Mesothelial cell of epicardium (in vitro differentiated cells): ENCODE results near the gene FHIT. TPM values are rescaled to one million over a fixed set of nuclear protein-coding genes. Genes with fewer than 3 reads are reported as not detected.

ENCODE experiments used
- DNase-seq, 2 experiments: peaks; one replicate each; pipeline ENCODE4 v3.0.0; 2021; ENCODE audit warnings: low spot score in 2 of 2; ENCODE audit not compliant: unreplicated experiment in 2 of 2
- H3K27ac Mint-ChIP-seq: 2 replicates; pipeline ENCODE4 v1.8.0; 2021; ENCODE audit warnings: mixed read lengths
- H3K27me3 Mint-ChIP-seq: 2 replicates; pipeline ENCODE4 v1.8.0; 2021; ENCODE audit warnings: low read depth, mixed read lengths
- H3K36me3 Mint-ChIP-seq: 2 replicates; pipeline ENCODE4 v1.8.0; 2021; ENCODE audit warnings: mixed read lengths
- H3K4me1 Mint-ChIP-seq: 2 replicates; pipeline ENCODE4 v1.8.0; 2021; ENCODE audit warnings: mixed read lengths
- H3K4me3 Mint-ChIP-seq: 2 replicates; pipeline ENCODE4 v1.8.0; 2021; ENCODE audit warnings: mild to moderate bottlenecking, moderate library complexity, mixed read lengths
- H3K9me3 Mint-ChIP-seq: 2 replicates; pipeline ENCODE4 v1.8.0; 2021; ENCODE audit warnings: mixed read lengths
- CTCF ChIP-seq: fragments of 200-600 bp; sonication (generic); IDR thresholded peaks from one replicate; pipeline ENCODE4 v1.5.0; 2021; ENCODE audit warnings: antibody characterized with exemption; ENCODE audit not compliant: unreplicated experiment
- total RNA-seq: library from RNA; stranded (reverse); gene quantifications from 3 replicates; pipeline ENCODE4 v1.2.1, GENCODE V29; 2021

Gene FHIT
- total RNA-seq, 1 donor from 2014 or later: 10.7 TPM

DNA sequence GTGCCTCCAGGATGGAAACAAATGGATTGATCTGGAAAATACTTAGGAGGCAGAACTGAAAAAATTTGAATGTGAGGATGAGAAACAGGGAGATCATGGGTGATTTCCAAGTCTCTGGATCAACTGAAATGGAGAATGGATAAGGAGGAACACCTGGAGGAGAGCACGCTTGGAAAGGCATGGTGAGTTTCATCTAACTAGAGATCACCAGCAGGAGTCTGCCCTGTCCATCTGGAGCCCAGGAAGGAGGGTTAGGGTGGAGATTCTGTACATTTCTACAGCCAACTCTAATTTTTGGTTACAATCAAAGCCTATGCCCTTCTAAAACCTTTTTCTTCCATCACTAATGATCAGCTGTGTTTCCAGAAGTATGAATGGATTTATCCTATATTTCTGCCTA lies 1205.6 kb downstream of the FHIT start:
- TF ChIP-seq CTCF: no peak
- Mint-ChIP-seq H3K27ac (no peak overlapping the region), H3K27me3 (no peaks in the 10 kb centered on the region), H3K4me3 (no peak overlapping the region), H3K9me3 (peaks cover 7% of the 10 kb centered on the region), H3K4me1 (peaks cover 4% of the 10 kb centered on the region), H3K36me3 (peaks cover 7% of the 10 kb centered on the region)
- DNase-seq: no peak

GRCh38 chr3:60036803-60037202 lies 1214.4 kb downstream of the FHIT start:
- no peak for DNase-seq
- Mint-ChIP-seq H3K27ac (no peak overlapping the region), H3K27me3 (no peaks in the 10 kb centered on the region), H3K4me1 (no peaks in the 10 kb centered on the region), H3K36me3 (no peaks in the 10 kb centered on the region), H3K9me3 (peaks cover 13% of the 10 kb centered on the region), H3K4me3 (no peak overlapping the region)
- TF ChIP-seq CTCF: no peak

DNA sequence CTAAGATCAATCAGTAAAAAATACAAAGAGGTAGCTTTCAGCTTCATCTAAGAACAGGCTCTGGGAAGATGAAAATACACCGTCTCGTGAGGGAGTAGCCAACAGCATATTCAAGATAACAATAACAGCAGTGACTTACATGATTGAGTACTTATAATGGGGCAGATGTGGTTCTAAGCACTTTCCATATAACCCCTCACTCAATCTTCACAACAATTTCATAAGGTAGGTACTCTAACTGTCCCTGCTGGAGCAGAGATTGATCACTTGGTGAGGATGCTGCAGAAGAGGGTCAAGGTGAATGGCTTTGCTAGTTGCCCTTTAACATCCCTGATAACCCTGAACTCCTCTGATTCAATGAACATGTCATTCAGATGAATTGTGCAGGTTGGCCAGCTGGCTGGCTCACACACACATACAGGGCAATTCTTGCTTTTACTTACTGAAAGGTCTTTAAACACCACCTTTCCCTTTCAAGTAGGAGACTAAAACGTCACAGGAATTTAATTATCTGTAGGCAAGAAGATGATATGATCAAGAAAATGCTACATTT lies 1217.3 kb downstream of the FHIT start:
- TF ChIP-seq CTCF: no peak

GRCh38 chr3:60030982-60031381 lies 1220.3 kb downstream of the FHIT start:
- no peak overlapping the region for H3K27ac Mint-ChIP-seq
- no peaks in the 10 kb centered on the region for H3K36me3 Mint-ChIP-seq
- H3K4me3 Mint-ChIP-seq: no peak overlapping the region
- H3K4me1 Mint-ChIP-seq: peaks cover 9% of the 10 kb centered on the region
- peaks cover 4% of the 10 kb centered on the region for H3K9me3 Mint-ChIP-seq
- DNase-seq: no peak
- TF ChIP-seq CTCF: no peak
- H3K27me3 Mint-ChIP-seq: no peaks in the 10 kb centered on the region

More for the DNA sequence above, 1217.3 kb downstream of the FHIT start:
- no peak for DNase-seq
- Mint-ChIP-seq H3K4me1 (no peaks in the 10 kb centered on the region), H3K27me3 (no peaks in the 10 kb centered on the region), H3K4me3 (no peak overlapping the region), H3K36me3 (no peaks in the 10 kb centered on the region), H3K27ac (no peak overlapping the region), H3K9me3 (peaks cover 13% of the 10 kb centered on the region)

DNA sequence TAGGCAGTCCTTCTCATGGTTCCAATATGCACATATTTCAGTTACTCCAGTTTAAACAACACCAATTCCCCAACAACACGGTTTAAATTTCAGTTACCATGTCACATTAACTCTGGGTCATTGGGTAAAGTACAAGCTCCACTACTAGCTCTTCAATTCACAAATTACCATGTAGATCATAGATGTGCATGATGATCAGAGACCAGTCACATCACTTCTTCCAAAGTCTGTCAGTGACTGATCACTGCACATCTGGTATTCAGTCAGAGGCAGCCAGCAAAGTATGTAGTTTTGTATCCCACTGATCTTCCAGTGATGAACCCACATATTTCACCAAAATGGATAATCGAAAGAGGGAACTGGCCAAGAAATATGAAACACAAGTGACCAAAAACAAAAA lies 1223.0 kb downstream of the FHIT start:
- no peaks in the 10 kb centered on the region for H3K27me3 Mint-ChIP-seq
- no peak overlapping the region for H3K4me3 Mint-ChIP-seq
- H3K9me3 Mint-ChIP-seq: no peaks in the 10 kb centered on the region
- H3K27ac Mint-ChIP-seq: no peak overlapping the region
- TF ChIP-seq CTCF: no peak
- DNase-seq: no peak
- no peaks in the 10 kb centered on the region for H3K36me3 Mint-ChIP-seq
- H3K4me1 Mint-ChIP-seq: peaks cover 32% of the 10 kb centered on the region

- H3K27me3 Mint-ChIP-seq: no peaks in the 10 kb centered on the region
- TF ChIP-seq CTCF: no peak
- H3K36me3 Mint-ChIP-seq: no peaks in the 10 kb centered on the region
- no peaks in the 10 kb centered on the region for H3K9me3 Mint-ChIP-seq
- H3K4me1 Mint-ChIP-seq: peaks cover 41% of the 10 kb centered on the region
- no peak for DNase-seq
- H3K27ac Mint-ChIP-seq: no peak overlapping the region
- H3K4me3 Mint-ChIP-seq: no peak overlapping the region
Measured at GRCh38 chr3:60027335-60027734, 1223.9 kb downstream of the FHIT start.
